CD4-positive, CD25-positive, alpha-beta regulatory T cell (primary cell): Measurements from ENCODE around the gene CNKSR1. TPM values are rescaled to one million over a fixed set of nuclear protein-coding genes. Genes with fewer than 3 reads are reported as not detected.

Experiments
- ATAC-seq, 2 donors: fragments of 150-1000 bp; cut with Tn5 transposase; one replicate each; pipeline ENCODE4 v1.10.0; 2021; ENCODE audit warnings: low read depth in 2 of 2, moderate number of reproducible peaks in 2 of 2, moderate library complexity in 1 of 2
- DNase-seq, 3 donors: peaks; one replicate each; pipeline versions ENCODE4 v3.0.0 to v3.0.0-alpha.2; 2012 to 2022; ENCODE audit warnings: mixed read lengths in 1 of 3
- H3K27ac ChIP-seq: one replicate; pipeline ENCODE4 v1.7.0; 2013; ENCODE audit warnings: mild to moderate bottlenecking, low read length; ENCODE audit not compliant: insufficient read depth, poor library complexity, severe bottlenecking
- H3K27me3 ChIP-seq: one replicate; pipeline ENCODE4 v1.7.0; 2013; ENCODE audit warnings: low read length; ENCODE audit not compliant: control insufficient read depth, insufficient read depth
- H3K36me3 ChIP-seq: one replicate; pipeline ENCODE4 v1.7.0; 2013; ENCODE audit warnings: mild to moderate bottlenecking, low read length, moderate library complexity; ENCODE audit not compliant: control insufficient read depth, insufficient read depth
- H3K4me1 ChIP-seq: 2 replicates; pipeline ENCODE4 v1.7.0; 2013; ENCODE audit warnings: mild to moderate bottlenecking, low read length; ENCODE audit not compliant: insufficient read depth, control insufficient read depth, poor library complexity, severe bottlenecking
- H3K4me3 ChIP-seq: one replicate; pipeline ENCODE4 v1.7.0; 2013; ENCODE audit warnings: low read depth, mild to moderate bottlenecking, low read length, moderate library complexity
- H3K9me3 ChIP-seq, 2 experiments: 1 replicate in 1 of 2; 2 replicates in 1 of 2; pipeline ENCODE4 v1.7.0; 2013; ENCODE audit warnings: low read length in 2 of 2, mild to moderate bottlenecking in 1 of 2, moderate library complexity in 1 of 2; ENCODE audit not compliant: control insufficient read depth in 2 of 2
- H3K27ac Mint-ChIP-seq, 3 donors: one replicate each; pipeline ENCODE4 v1.8.0; 2020 to 2022; ENCODE audit warnings: mild to moderate bottlenecking in 3 of 3, mixed read lengths in 3 of 3, moderate library complexity in 2 of 3
- H3K27me3 Mint-ChIP-seq: one replicate; pipeline ENCODE4 v1.8.0; 2022; ENCODE audit warnings: mild to moderate bottlenecking, mixed read lengths
- H3K36me3 Mint-ChIP-seq: one replicate; pipeline ENCODE4 v1.8.0; 2020; ENCODE audit warnings: mixed read lengths
- H3K4me1 Mint-ChIP-seq, 4 donors: one replicate each; pipeline ENCODE4 v1.8.0; 2020 to 2022; ENCODE audit warnings: mixed read lengths in 4 of 4, mild to moderate bottlenecking in 1 of 4
- H3K4me3 Mint-ChIP-seq, 4 donors: one replicate each; pipeline ENCODE4 v1.8.0; 2020 to 2022; ENCODE audit warnings: mild to moderate bottlenecking in 4 of 4, mixed read lengths in 4 of 4, moderate library complexity in 3 of 4
- H3K9me3 Mint-ChIP-seq, 7 donors: one replicate each; pipeline ENCODE4 v1.8.0; 2020 to 2022; ENCODE audit warnings: mixed read lengths in 7 of 7, mild to moderate bottlenecking in 3 of 7, moderate library complexity in 2 of 7
- polyA plus RNA-seq, 4 donors: library from polyadenylated mRNA; unstranded; fragments of 300-500 nt; fragmentation: Illumina TruSeq; gene quantifications; one replicate each; pipeline ENCODE4 v1.2.3, GENCODE V29; 2021
- total RNA-seq: library from RNA; stranded (reverse); gene quantifications from one replicate; pipeline ENCODE4 v1.2.3, GENCODE V29; 2022

Gene CNKSR1
- total and polyA plus RNA-seq, 5 donors from 2014 or later: 0.53 to 7.0 (median 2.3) TPM

DNA sequence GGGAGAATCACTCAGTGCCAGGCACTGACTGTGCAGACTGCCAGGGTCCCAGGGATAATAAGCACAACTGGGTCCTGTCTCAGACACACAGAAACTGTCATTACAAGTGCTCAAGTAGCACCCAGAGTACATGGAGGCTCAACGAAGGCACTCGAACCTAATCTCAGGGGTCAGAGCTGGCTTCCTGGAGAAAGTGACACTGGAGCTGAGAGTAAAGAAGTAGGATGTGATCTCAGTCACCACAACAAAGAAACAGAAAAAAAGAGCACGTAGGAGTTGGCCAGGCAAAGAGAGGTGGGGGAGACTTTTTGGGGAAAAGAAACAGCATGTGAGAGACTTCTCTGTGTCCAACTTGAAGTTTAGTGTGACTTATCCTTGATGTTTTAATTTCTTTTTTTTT lies 14.4 kb downstream of the CNKSR1 start:
- H3K27me3 Mint-ChIP-seq: peaks cover 11% of the 10 kb centered on the region
- Histone ChIP-seq H3K36me3 (no peaks in the 10 kb centered on the region), H3K4me3 (no peak overlapping the region), H3K27ac (no peak overlapping the region), H3K4me1 (peaks cover 4% of the 10 kb centered on the region), H3K9me3 (no peaks in the 10 kb centered on the region), H3K27me3 (no peaks in the 10 kb centered on the region)
- H3K9me3 Mint-ChIP-seq: peaks cover 0 to 4% (median 0%) of the 10 kb centered on the region in 7 donors
- H3K4me3 Mint-ChIP-seq: peak overlapping the region in 1 of 4 donors; percentile 10
- peaks cover 4% of the 10 kb centered on the region for H3K36me3 Mint-ChIP-seq
- peak overlapping the region in 2 of 3 donors; percentile 22 to 52 for H3K27ac Mint-ChIP-seq
- DNase-seq (peak in 1 of 3 donors; percentile 57), ATAC-seq (no peak)
- H3K4me1 Mint-ChIP-seq: peaks cover 0 to 15% (median 7%) of the 10 kb centered on the region in 4 donors

GRCh38 chr1:26195805-26196204 lies 18.5 kb downstream of the CNKSR1 start:
- Histone ChIP-seq H3K4me1 (peaks cover 8% of the 10 kb centered on the region), H3K27me3 (no peaks in the 10 kb centered on the region), H3K27ac (no peak overlapping the region), H3K36me3 (no peaks in the 10 kb centered on the region), H3K4me3 (no peak overlapping the region), H3K9me3 (no peaks in the 10 kb centered on the region)
- ATAC-seq (no peak), DNase-seq (no peak)
- Mint-ChIP-seq H3K4me3 (no peak overlapping the region), H3K4me1 (peaks cover 0 to 27% (median 11%) of the 10 kb centered on the region in 4 donors), H3K36me3 (no peaks in the 10 kb centered on the region), H3K27me3 (peaks cover 16% of the 10 kb centered on the region), H3K9me3 (peaks cover 0 to 4% (median 0%) of the 10 kb centered on the region in 7 donors), H3K27ac (no peak overlapping the region)

DNA sequence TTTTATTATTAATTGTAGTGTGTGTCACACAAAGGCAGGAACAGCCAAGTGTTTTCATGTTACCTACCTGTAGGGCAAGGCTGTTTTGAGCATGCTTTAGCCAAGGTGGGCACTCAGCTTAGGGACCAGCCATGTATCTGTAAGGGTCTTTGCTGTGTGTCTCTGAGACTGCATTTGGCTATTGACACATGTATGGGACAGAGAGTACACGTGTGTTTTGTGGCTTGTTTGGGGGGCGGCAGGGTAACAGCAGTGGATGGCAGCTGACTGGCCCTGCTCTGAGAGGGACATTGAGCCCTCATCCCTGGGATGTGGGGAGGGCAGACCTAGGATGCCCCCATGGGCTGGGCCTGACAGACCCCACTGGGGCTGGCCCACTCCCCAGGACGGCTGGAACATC lies 20.0 kb downstream of the CNKSR1 start:
- Mint-ChIP-seq H3K27ac (no peak overlapping the region), H3K4me1 (peaks cover 5 to 33% (median 18%) of the 10 kb centered on the region in 4 donors), H3K4me3 (no peak overlapping the region), H3K36me3 (no peaks in the 10 kb centered on the region), H3K9me3 (peaks cover 0 to 1% (median 0%) of the 10 kb centered on the region in 7 donors), H3K27me3 (peaks cover 16% of the 10 kb centered on the region)
- Histone ChIP-seq H3K36me3 (no peaks in the 10 kb centered on the region), H3K9me3 (no peaks in the 10 kb centered on the region), H3K4me1 (peaks cover 18% of the 10 kb centered on the region), H3K4me3 (no peak overlapping the region), H3K27ac (no peak overlapping the region), H3K27me3 (no peaks in the 10 kb centered on the region)
- no peak for DNase-seq
- ATAC-seq: no peak

- no peak overlapping the region for H3K27ac Mint-ChIP-seq
- H3K27me3 Mint-ChIP-seq: peaks cover 16% of the 10 kb centered on the region
Observed at GRCh38 chr1:26197813-26198212, 20.5 kb downstream of the CNKSR1 start.

GRCh38 chr1:26200413-26200812 lies 23.1 kb downstream of the CNKSR1 start:
- Mint-ChIP-seq H3K27me3 (peaks cover 10% of the 10 kb centered on the region), H3K4me1 (peaks cover 5 to 47% (median 26%) of the 10 kb centered on the region in 4 donors), H3K9me3 (no peaks in the 10 kb centered on the region), H3K4me3 (peak overlapping the region in 2 of 4 donors; percentile 39 to 43), H3K27ac (peak overlapping the region; percentile 72 to 98 (median 88)), H3K36me3 (no peaks in the 10 kb centered on the region)
- Histone ChIP-seq H3K4me3 (no peak overlapping the region), H3K36me3 (no peaks in the 10 kb centered on the region), H3K27me3 (no peaks in the 10 kb centered on the region), H3K9me3 (no peaks in the 10 kb centered on the region), H3K27ac (no peak overlapping the region), H3K4me1 (peaks cover 29% of the 10 kb centered on the region)
- ATAC-seq (no peak), DNase-seq (no peak)

More at GRCh38 chr1:26197813-26198212, 20.5 kb downstream of the CNKSR1 start:
- Histone ChIP-seq H3K27ac (no peak overlapping the region), H3K4me1 (peaks cover 23% of the 10 kb centered on the region), H3K9me3 (no peaks in the 10 kb centered on the region), H3K27me3 (no peaks in the 10 kb centered on the region), H3K36me3 (no peaks in the 10 kb centered on the region), H3K4me3 (no peak overlapping the region)
- peaks cover 5 to 36% (median 22%) of the 10 kb centered on the region in 4 donors for H3K4me1 Mint-ChIP-seq
- H3K36me3 Mint-ChIP-seq: no peaks in the 10 kb centered on the region
- DNase-seq: no peak
- peaks cover 0 to 1% (median 0%) of the 10 kb centered on the region in 7 donors for H3K9me3 Mint-ChIP-seq
- ATAC-seq: no peak
- no peak overlapping the region for H3K4me3 Mint-ChIP-seq

DNA sequence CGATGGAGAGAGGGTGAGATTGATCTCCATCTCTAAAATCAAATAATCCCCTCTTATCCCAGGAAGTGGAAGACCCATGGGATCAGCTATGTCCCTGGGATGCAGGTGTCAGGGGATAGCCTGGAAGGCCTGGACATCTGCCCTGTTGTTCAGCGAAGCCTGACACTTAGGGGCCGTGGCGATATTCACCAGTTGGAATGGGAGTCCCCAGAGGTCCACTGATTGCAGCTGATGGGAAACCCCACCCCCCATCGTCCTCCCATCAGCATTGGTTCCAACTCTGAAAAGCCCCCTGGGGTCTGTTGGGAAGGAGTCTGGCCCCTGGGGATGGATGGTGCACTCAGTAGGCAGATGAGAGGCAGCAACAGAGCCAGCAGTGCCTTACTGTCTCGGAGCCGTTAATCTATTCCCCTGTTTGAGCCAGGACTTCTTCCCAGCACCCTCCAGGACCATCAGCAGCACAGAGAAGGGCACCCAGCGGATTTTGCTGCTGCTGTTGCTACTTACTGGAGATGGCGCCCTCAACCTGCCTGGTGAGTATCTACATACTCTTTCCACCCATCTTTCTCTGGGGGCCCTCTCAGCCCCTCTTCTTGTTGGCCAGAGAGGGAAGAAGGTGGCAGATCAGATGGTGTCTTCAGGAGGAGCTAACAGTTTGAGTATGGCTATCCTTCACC lies 26.5 kb downstream of the CNKSR1 start:
- Mint-ChIP-seq H3K4me3 (no peak overlapping the region), H3K4me1 (peaks cover 5 to 47% (median 26%) of the 10 kb centered on the region in 4 donors), H3K27ac (peak overlapping the region; percentile 32 to 98 (median 91)), H3K27me3 (peaks cover 5% of the 10 kb centered on the region), H3K36me3 (no peaks in the 10 kb centered on the region), H3K9me3 (no peaks in the 10 kb centered on the region)
- Histone ChIP-seq H3K27me3 (no peaks in the 10 kb centered on the region), H3K4me3 (no peak overlapping the region), H3K4me1 (peaks cover 29% of the 10 kb centered on the region), H3K36me3 (no peaks in the 10 kb centered on the region), H3K9me3 (no peaks in the 10 kb centered on the region), H3K27ac (no peak overlapping the region)
- DNase-seq: peak in 1 of 3 donors; percentile 27
- no peak for ATAC-seq

GRCh38 chr1:26210147-26210870 lies 33.0 kb downstream of the CNKSR1 start:
- Mint-ChIP-seq H3K4me3 (no peak overlapping the region), H3K9me3 (no peaks in the 10 kb centered on the region), H3K36me3 (no peaks in the 10 kb centered on the region), H3K27ac (peak overlapping the region in 1 of 3 donors; percentile 20), H3K27me3 (peaks cover 5% of the 10 kb centered on the region), H3K4me1 (no peaks in the 10 kb centered on the region)
- Histone ChIP-seq H3K4me1 (no peaks in the 10 kb centered on the region), H3K36me3 (no peaks in the 10 kb centered on the region), H3K9me3 (no peaks in the 10 kb centered on the region), H3K27ac (no peak overlapping the region), H3K4me3 (no peak overlapping the region), H3K27me3 (no peaks in the 10 kb centered on the region)
- no peak for ATAC-seq
- no peak for DNase-seq
